Transverse colon (tissue), 3 donors: ENCODE data around the gene FGFBP2.

Experiments used
- POLR2A ChIP-seq: fragments of 450-650 bp; IDR thresholded peaks from one replicate; pipeline ENCODE4 v1.6.1; 2016; ENCODE audit warnings: antibody characterized with exemption, mild to moderate bottlenecking, moderate library complexity
- TF ChIP-seq, protein P1 (sequence below), 5 experiments: fragments of 200-600 bp in 3 of 5; fragments of 450-650 bp in 2 of 5; sonication (generic) in 3 of 5; IDR thresholded peaks; 1 replicate in 2 of 5; 2 replicates in 3 of 5; pipeline ENCODE4 v1.5.1; 2016 to 2017; ENCODE audit warnings: antibody characterized with exemption in 5 of 5, inconsistent platforms in 3 of 5, mild to moderate bottlenecking in 2 of 5, moderate library complexity in 1 of 5

DNA sequence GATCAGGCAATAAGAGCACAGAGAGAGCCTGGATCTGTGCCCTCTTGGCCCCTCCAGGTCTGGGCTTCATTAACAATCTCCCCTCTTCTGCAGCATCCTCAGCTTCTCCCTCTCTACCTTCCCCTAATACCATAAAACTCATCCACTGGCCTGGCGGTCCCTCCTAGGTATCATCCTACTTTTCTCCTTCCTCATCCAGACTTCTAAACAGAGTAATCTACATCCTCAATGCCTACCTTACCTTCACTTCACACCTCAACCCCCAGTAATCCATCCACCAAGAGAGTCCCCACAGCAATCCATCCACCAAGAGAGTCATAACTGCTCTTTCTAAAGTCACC lies 41.4 kb downstream of the FGFBP2 start:
- TF ChIP-seq, protein P1, sequence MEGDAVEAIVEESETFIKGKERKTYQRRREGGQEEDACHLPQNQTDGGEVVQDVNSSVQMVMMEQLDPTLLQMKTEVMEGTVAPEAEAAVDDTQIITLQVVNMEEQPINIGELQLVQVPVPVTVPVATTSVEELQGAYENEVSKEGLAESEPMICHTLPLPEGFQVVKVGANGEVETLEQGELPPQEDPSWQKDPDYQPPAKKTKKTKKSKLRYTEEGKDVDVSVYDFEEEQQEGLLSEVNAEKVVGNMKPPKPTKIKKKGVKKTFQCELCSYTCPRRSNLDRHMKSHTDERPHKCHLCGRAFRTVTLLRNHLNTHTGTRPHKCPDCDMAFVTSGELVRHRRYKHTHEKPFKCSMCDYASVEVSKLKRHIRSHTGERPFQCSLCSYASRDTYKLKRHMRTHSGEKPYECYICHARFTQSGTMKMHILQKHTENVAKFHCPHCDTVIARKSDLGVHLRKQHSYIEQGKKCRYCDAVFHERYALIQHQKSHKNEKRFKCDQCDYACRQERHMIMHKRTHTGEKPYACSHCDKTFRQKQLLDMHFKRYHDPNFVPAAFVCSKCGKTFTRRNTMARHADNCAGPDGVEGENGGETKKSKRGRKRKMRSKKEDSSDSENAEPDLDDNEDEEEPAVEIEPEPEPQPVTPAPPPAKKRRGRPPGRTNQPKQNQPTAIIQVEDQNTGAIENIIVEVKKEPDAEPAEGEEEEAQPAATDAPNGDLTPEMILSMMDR (IDR thresholded peaks at IDR 0.05), result no peak
- TF ChIP-seq POLR2A, result no peak
